ENCODE data around the gene PTPRM. TPM values are rescaled to one million over a fixed set of nuclear protein-coding genes. Genes with fewer than 3 reads are reported as not detected.

Gene PTPRM
- polyA plus RNA-seq, 3 donors: 0.04 to 2.1 (median 0.66) TPM

DNA sequence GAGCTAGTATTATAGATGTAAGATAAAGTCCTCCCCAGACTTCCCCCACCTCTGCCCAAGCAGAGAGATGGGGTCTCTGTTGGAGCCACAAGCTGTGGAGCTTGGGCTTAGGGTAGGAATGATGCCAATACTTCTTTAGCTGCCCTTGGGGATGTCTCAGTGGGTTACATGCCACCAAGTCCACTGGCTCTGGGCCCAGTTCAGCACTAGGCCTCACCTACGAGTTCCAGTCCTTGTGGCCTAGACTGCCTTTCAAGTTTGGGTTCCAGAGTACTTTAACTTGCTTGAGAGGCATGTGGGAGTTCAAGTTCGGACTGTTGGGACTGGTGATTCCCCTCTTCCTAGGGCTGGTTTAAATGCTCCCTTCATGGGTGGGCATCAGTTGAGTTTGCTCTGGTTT, 272.4 kb downstream of the PTPRM start:
- Histone ChIP-seq H3K4me1 (ENCODE audit: control insufficient read depth in 1 of 2, insufficient read depth in 2 of 2, low read length in 2 of 2) (no peaks in the 10 kb centered on the region), H3K4me2 (replicated peaks; ENCODE audit: extremely low read depth, low read length, poor library complexity, severe bottlenecking) (no peak overlapping the region), H3K27ac (ENCODE audit: low read depth in 1 of 2, low read length in 2 of 2) (no peak overlapping the region), H3K9ac (ENCODE audit: insufficient read depth, low read length, poor library complexity, severe bottlenecking) (no peak overlapping the region), H3K9me3 (replicated peaks in 1 of 2; ENCODE audit: control insufficient read depth in 1 of 2, insufficient read depth in 1 of 2, low read length in 2 of 2) (peaks cover 11 to 15% of the 10 kb centered on the region in 2 donors), H2AFZ (ENCODE audit: insufficient read depth, low read depth, low read length, poor library complexity, severe bottlenecking) (no peak overlapping the region), H4K20me1 (ENCODE audit: insufficient read depth, low read length) (no peaks in the 10 kb centered on the region), H3K79me2 (ENCODE audit: insufficient read depth, low read length) (no peaks in the 10 kb centered on the region), H3K36me3 (replicated peaks in 1 of 2; ENCODE audit: control insufficient read depth in 1 of 2, insufficient read depth in 2 of 2, low read length in 2 of 2) (no peaks in the 10 kb centered on the region), H3K27me3 (ENCODE audit: control insufficient read depth in 2 of 2, insufficient read depth in 2 of 2, low read length in 2 of 2) (no peaks in the 10 kb centered on the region), H3K4me3 (replicated peaks in 1 of 3; ENCODE audit: low read depth in 2 of 3, low read length in 3 of 3) (no peak overlapping the region)
- Mint-ChIP-seq H3K36me3 (no peaks in the 10 kb centered on the region), H3K27ac (no peak overlapping the region), H3K4me1 (peaks cover 9% of the 10 kb centered on the region), H3K27me3 (ENCODE audit: low read depth in 3 of 3) (peaks cover 0 to 1% (median 0%) of the 10 kb centered on the region in 3 donors), H3K4me3 (no peak overlapping the region), H3K9me3 (peaks cover 6 to 24% (median 11%) of the 10 kb centered on the region in 7 donors)
- WGBS (ENCODE audit: insufficient coverage): 86% methylated on average over 1 of the region's 2 CpGs
- DNase-seq: no peak
- intact Hi-C loops (cut with micrococcal nuclease): no loop called here
- no peak for TF ChIP-seq CTCF (IDR thresholded peaks at IDR 0.05)

GRCh38 chr18:7840411-7840810, 273.3 kb downstream of the PTPRM start:
- Mint-ChIP-seq H3K36me3 (no peaks in the 10 kb centered on the region), H3K4me3 (no peak overlapping the region), H3K27me3 (ENCODE audit: low read depth in 3 of 3) (peaks cover 0 to 1% (median 0%) of the 10 kb centered on the region in 3 donors), H3K27ac (no peak overlapping the region), H3K4me1 (peaks cover 9% of the 10 kb centered on the region), H3K9me3 (peaks cover 7 to 27% (median 11%) of the 10 kb centered on the region in 7 donors)
- no peaks in the 10 kb centered on the region for H3K79me2 ChIP-seq (ENCODE audit: insufficient read depth, low read length)
- no peaks in the 10 kb centered on the region for H3K36me3 ChIP-seq (replicated peaks in 1 of 2; ENCODE audit: control insufficient read depth in 1 of 2, insufficient read depth in 2 of 2, low read length in 2 of 2)
- no peak overlapping the region for H3K27ac ChIP-seq (ENCODE audit: low read depth in 1 of 2, low read length in 2 of 2)
- peaks cover 11 to 15% of the 10 kb centered on the region in 2 donors for H3K9me3 ChIP-seq (replicated peaks in 1 of 2; ENCODE audit: control insufficient read depth in 1 of 2, insufficient read depth in 1 of 2, low read length in 2 of 2)
- H3K9ac ChIP-seq (ENCODE audit: insufficient read depth, low read length, poor library complexity, severe bottlenecking): no peak overlapping the region
- no peak overlapping the region for H3K4me2 ChIP-seq (replicated peaks; ENCODE audit: extremely low read depth, low read length, poor library complexity, severe bottlenecking)
- H3K27me3 ChIP-seq (ENCODE audit: control insufficient read depth in 2 of 2, insufficient read depth in 2 of 2, low read length in 2 of 2): no peaks in the 10 kb centered on the region
- H2AFZ ChIP-seq (ENCODE audit: insufficient read depth, low read depth, low read length, poor library complexity, severe bottlenecking): no peak overlapping the region
- no peak for TF ChIP-seq CTCF (IDR thresholded peaks at IDR 0.05)
- intact Hi-C loops (cut with micrococcal nuclease): no loop called here
- 44% methylated on average over 2 of the region's 2 CpGs for WGBS (ENCODE audit: insufficient coverage)
- DNase-seq: no peak
- H4K20me1 ChIP-seq (ENCODE audit: insufficient read depth, low read length): no peaks in the 10 kb centered on the region
- no peak overlapping the region for H3K4me3 ChIP-seq (replicated peaks in 1 of 3; ENCODE audit: low read depth in 2 of 3, low read length in 3 of 3)
- H3K4me1 ChIP-seq (ENCODE audit: control insufficient read depth in 1 of 2, insufficient read depth in 2 of 2, low read length in 2 of 2): no peaks in the 10 kb centered on the region
